NCI-H1105 (cell line): ENCODE measurements around the gene LRIG3.

Source experiments
- DNase-seq: peaks from one replicate; lab custom pipeline; 2025; lab: John Stamatoyannopoulos, UW

Gene LRIG3

DNA sequence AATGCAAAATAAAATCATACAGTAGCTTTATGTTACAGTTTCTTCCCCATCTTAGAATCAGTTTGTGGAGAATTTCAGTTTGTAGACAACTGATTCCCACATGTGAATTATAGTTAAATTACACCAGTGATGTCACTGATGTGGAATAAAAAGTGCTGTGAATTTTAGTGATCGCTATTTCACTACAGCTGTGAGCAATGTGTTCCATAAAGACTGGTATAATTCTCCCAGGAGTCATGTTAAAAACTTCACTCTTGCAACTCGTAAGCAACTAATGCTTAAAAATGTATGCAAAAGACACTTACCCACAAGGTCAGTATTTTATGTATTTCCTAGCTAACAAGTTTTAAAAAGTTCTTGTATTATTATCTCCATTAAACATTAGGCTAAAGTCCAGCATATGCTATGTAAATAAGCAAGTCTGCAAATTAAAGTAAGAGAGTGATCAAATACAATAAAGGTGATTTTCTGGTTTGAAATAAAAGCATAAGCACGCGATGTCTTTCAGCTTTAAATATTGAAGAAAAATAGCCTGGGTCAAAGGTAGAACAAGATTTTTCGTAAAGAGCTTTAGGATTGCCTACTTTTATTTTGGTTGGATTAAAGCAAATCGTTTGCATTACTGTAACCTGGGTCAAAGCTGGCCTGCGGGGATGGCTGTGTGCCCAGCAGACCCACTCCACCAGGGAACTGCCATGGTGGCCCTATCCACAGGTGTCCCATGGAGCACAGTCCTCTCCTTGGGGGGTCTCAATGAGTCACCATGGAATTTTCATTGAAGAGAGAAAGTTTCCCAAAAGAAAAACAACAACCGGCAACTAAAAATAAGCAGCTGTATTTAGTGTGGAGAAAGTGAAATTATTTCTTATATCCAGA lies 12.7 kb upstream of the LRIG3 start:
- DNase-seq: no peak

DNA sequence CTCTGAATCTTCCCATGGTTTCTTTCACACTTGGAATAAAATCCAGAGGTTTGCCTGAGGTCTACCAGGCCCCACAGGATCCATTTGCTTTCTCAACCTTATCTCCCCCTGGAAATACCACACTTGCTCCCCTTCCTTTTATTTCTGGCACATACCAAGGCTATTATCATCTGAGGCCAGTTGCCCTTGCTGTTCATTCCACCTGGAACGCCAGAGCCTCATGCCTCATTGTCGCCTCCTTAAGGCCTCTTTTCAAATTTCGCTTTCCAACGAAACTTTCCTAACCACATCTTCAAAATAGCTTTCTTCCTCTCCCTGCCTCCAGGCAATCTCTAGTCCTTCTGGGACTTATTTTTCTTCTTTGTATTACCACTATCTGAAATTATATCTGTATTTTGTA lies 11.2 kb upstream of the LRIG3 start:
- DNase-seq: no peak

DNA sequence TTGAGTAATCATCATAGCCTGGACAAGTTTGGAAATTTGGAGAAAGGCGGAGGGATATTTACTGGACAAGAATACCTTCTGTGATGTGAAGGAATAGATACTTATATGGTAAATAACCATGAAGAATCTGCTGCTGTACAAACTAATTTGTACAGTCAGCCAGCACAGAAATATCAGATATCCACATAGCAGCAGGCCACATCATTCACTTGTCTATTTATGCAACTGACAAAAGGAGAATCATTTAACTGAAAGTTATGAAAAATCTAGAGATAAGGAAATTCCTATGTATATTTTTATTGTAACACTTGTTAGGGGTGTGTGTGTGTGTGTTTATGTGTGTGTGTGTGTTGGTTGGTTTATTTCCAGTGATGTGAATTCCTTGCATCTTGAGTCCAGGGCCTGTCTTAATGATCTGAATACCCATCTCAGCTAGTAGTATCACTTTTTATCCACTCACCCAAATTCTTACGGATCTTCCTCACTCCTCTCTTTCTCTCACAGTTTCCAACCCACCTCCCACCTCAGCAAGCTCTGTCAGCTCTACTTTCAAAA lies 10.5 kb upstream of the LRIG3 start:
- DNase-seq: no peak

DNA sequence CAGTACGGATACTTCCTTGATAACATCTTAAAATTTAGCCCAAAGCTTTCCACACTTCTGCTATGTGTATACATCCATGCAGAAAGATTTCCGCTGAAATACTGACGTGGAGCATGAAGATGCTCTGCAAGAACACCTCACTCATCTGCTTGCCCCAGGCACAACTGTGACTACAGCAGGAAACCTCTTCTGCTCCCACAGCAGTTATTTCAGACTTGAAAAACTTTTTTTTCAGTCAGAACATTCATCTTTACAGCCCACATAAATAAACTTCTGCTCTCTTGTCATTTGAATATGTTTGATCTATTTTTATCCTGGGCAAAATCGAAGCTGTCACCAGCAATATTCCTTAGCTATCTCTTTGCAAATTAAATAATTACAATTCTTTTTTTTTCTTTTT lies 6.8 kb upstream of the LRIG3 start:
- no peak for DNase-seq

DNA sequence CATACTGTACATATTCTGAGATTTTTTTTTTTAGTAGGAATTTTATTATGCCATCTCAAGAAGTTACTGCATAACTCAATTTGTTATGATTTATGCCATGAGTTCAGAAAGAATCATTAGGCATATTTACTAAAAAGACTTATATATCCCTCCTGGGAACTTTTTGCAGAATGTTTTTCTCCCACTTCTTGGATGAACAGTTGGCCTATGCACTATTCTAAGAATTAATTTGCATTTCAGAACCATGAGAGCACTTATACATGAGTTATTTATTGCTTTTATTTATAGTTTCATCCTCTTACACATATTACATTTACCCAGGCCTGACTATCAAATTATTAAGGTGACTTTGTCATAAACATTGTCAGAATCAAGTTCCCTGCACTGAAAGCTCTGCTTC lies 6.3 kb upstream of the LRIG3 start:
- DNase-seq: no peak

DNA sequence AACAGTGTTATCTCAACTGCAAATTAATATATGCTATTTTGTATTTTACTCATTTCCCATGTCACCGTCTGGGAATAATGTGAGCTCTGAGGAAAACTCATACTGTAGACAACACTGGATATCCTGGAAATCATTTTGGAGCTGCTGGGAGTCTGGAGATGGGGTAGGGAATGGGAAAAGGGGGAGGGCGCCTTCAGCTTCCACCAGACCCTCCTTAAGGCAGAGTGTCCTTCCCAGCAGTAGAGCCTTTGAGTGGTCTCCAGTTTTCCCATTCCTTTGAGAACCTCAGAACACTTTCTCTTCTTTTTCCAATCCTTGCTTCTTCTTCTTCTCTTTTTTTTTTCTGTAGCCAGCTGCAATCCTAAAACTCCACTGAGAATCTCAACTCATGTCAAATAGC lies 5.4 kb upstream of the LRIG3 start:
- DNase-seq: no peak

DNA sequence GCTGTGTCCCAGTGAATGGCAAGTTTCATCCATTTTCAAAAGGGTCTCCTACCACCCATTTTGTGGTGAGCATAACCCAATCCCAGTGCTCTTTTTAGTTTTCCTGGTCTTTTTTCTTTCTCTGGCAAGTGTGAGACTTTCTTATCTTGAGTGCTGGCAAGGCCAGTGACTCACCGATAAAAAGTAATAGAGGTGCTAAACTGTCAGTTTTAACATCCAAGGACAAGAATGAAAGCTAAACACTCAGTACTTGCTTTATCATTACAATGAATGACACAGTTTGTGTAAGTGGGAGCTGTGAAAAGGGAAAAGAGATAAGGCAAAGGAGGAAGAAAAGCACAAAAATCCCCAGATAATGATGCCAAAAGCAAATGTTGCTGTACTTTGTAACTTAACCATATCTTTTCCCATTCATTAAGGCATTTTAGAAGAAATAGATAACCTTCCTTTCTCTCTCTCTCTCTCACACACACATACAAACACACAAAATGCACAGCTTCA lies 4.9 kb upstream of the LRIG3 start:
- DNase-seq: no peak

DNA sequence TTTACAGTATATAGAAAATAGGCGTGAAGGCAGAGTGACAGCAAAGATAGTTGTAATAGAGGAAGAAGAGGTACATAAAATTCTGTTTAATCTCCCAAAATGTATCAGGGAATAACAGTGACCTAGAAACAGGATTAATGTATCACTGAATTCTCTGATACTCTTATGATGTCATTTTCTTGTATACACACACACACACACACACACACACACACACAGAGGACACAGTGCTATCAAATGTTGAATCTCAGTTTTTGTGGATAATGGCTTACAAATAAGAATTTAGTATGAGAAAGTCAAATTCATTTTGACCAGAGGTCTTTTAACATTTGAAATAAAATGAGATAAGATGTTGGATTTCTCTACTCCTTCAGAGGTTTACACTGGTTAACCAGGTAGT lies 4.3 kb upstream of the LRIG3 start:
- no peak for DNase-seq

DNA sequence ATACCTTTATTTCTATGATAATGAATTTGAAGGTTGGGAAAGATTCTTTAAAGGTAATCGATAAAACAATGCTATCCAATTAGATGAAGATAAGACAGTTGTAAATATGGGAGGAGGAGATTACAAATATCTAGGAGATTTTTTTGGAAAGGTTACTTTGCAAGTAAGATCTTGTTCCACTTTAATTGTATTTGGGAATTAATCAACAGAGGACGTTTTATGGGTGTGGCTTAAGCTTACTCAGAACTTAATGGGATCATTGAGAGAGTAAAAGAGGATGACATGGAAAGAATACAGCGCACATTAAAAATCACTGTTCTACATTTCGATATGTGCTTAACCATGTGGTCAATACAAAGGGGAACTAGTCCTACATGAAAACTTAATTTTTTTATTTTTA lies 3.5 kb upstream of the LRIG3 start:
- no peak for DNase-seq

DNA sequence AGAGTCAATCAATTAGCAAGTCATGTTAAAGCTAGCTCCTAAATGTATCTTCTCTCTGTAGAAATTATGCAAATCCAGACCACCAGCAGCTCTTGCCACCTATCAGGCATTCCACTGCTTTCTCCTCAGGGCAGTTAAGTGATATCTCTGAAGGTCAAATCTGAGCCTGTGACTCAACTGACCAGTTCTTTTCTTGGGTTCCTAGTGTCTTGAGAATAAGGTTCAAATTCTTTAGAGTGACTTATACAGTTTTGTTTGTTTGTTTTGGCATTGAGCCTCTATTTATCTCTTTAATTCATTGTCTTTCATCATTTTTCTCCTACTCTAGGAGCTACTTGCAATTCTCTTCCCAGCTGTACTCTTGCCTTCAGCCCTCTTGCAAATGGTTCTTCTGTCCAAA lies 2.5 kb upstream of the LRIG3 start:
- no peak for DNase-seq

DNA sequence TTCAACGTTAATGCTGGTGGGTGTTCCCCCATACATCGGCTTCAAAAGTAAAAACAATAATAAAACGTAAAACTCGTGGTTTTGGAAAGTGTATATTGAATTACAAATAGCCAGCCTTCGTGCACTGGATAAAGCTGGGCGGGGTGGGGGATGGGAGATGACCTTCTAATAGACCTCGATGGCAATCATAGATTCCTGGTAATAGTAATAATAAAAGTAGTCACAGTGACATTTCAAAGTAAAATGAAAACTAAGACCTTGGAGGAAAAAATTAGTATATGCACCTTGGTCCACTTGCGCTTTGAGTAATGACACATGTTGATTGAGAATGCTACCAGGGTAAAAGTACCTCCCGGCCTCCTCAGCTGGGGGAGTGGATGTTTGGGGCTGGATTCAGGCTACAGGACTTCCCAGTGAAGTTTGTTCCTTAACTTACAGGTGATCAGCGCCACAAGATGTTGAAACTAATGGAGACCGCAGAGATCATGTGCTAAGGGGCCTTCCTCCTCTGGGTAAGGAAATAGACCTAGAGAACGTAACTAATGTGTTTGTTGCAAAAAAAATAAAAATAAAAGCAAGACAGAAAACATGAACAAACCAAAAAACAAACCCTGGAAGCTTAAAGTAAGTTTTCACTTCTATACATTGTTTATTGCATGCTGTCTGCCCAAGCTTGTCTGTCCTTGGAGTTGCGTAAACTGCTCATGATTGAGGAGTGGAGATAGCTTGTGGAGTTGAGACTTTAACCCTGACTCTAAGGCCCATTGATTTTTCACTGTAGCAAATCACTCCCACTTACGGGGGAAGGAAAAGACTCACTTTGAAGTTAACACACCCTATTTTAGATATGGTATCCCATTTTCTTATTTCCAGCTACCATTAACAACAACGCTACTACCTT lies 907 bp upstream of the LRIG3 start:
- no peak for DNase-seq

DNA sequence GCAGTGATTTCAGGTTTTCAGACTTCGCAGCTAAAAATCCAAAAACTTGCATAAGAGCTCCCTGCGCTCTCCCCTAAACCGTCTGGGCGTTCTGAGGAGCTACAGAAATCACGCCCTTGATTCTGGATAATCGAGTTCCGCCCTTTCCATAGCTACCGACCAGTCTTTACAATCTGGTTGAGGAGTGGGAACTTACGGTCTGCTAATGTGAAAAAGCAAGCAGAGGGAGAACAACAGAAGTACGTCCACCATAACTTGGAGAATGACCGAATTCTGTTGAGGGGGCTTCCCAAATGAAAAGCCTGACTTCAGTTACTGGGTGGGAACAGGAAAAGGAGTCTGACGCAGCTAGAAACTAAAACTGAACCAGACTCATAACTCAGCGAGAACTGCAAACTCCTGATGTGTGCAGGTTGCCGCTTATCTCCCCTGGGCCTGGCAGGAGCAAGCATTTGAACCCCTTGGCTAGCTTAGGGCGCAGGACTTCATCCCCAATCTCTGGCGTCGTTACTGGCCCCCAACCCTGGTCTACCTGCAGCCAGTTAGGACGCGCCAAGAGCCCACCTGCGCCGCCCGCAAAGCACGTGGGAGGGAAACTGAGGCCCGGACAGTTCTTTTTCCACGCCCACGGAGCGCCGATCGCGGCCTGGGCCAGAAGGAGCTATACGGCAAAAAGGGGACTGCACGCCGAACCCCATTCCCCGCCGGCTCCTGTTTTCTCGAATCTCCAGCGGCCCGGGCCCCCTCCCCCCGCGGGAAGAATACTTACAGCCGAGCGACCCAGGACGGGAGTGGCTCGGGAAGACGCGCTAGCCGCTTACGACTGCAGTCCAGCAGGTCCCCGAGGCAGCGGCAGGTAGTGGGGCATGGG lies 838 bp downstream of the LRIG3 start:
- DNase-seq: no peak

DNA sequence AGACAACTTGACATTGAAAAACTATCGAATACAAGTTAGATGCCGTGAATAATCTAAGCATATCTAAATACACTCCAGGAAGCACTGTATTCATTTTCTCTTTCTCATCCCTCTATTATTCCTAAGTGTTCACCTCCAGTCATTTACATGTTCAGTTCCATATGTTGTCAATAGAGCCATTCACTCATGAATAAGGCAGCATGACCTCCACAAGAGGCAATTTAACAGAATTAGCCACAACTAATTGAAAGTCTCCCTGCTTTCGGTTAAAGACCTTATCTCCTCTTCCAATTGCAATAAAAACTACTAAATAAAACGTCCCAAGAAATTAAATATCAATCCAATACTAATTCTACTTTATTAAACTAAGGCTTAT lies 1.8 kb downstream of the LRIG3 start:
- DNase-seq: no peak

DNA sequence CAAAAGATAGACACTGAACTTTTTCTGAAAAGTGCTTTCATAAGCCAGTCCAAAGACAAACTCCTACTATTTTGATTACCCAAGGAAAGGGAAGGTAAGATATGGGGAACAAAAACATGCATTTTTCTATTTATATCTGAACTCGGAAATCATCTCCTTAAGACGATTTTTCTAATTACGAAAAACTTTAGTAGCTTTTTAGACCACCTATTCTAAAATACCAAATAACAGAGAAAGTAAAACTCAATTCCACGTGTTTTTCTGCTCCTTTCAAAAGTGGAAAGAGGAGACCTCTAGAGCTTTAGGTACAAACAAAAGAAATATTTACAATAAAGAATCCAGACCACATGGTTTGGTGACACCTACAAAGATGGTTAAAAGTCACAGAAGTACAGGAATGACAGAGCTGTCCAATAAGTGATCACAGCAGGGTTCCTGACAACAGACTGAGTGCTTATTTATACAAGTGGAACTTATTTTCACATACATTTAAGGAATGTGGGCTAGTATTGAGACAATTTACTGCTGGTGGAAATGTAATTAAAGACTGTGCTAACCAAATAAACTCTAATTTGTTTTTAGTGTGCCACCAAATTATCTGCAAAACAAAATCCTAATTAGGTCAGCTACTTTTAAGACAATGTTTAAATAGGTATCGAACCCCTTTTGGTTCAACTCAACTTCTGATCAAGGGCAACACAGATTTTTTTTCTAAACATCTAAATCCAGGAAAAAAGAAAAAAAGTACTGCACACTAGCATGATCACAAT lies 2.4 kb downstream of the LRIG3 start:
- no peak for DNase-seq

DNA sequence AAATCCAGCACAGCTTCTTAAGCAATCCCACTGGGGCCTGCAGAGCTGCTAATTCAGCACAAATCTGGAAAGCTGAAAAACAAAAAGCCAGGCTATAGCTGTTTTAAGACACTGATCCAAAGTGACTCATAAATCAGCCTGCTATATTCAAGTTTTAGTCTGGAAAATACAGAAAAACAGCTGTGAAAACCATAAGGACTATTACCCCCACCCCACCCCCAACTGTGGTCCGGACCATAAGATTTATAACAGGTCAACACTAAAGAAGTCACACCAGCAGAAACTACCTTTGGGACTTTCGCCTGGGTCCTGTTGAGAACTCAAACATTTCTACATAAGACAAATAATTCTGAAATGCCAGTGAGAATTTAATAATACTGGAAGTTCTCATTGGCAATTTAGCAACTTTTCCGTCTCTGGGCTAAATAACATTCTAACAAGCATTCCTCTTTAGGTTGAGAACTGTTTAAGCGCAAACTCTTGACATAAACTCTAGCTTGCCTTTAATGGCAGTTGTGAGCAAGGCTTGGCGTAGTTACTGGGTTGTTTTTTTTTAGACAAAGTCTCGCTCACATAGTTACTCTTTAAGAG lies 3.3 kb downstream of the LRIG3 start:
- no peak for DNase-seq

DNA sequence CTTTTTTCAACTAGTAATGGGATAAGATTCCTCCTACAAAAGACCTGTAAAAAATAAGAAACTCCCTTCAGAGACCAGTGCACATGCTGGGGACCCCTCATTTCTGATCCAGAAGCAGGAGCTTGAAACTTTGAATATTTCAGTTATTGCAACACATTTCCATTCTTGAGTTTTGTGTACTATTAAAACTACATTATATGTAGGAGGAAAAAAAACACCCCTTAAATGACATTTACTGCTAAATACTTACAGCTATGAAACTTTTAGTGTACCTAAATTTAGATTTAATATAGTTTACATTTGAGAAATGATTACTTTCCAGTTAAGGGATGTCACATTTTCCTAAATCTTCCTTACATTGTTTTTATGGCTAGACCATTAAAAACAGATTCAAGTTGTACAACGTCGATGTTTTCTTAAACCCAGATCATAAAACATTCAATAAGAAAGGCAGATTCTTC lies 4.1 kb downstream of the LRIG3 start:
- DNase-seq: no peak

DNA sequence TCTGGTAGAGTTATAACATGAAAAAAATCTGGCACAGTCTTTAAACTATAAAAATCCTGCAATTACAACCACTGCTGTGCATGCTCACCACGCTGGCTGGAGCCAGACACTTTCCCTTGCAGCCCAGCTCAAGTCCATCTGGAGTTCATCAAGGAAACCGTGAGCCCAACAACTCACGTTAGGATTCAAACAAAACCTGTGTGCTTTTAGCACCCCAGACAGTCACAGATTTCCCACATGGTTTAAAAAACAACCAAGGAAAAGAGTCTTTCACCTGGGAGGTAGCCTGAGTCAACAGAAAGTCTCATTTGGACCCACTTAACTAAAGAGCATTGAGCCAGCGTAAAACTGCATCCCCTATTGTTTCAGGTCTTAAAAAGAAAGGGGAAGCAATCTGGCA lies 4.7 kb downstream of the LRIG3 start:
- DNase-seq: no peak

DNA sequence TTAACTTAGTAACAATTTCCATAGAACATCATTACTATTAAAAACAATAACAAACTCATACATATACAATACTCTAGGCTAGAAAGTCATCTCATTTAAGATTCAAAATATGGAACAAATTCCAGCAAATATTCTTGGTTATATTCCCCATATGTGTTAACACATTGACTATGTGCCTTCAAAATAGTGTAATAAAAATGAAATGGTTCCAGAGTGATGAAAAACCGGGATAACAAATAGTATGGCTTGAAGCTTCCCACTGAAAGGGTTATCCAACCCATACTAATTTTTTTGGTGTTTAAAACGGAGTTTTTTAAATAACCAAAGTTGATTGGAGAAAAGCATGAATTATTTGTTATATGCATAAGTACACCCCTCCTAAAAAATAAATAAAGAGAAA lies 5.3 kb downstream of the LRIG3 start:
- DNase-seq: no peak

DNA sequence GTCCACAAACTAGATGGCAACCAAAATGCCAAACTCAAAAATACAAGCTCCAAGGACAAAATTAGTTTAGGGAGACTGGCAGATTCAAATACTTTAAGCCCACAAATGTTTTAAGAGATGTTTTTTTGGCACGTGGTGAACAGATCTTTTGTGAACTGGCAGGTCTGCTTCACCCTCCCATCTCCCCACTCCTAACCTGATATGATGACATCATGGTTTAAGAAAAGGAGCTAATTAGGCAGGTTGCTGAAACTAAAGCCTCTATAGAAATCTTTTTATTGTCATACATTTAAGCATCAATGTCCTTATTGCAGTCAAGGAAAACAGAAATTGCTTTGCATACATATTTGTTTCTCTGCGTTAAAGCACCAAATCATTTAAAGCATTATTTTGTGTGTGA lies 5.8 kb downstream of the LRIG3 start:
- no peak for DNase-seq

DNA sequence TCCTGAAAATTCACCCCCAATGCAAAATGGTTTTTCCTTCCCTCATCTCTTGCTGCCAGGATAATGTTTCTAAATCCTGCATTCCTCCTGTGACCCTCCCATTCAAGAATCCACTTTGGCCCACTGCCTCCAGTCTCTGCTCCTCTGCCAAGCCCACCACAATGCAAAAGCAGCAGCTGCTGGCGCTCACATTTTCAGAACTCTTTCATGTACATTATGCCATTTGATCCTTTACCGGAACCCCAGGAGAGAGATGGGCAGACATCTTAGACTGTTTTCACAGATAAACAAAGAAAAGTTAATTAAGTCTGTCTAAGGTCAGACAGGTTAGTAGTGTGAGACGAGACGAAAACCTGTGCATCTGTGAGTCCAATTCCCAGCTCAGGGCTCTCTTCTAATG lies 12.9 kb downstream of the LRIG3 start:
- DNase-seq: no peak

DNA sequence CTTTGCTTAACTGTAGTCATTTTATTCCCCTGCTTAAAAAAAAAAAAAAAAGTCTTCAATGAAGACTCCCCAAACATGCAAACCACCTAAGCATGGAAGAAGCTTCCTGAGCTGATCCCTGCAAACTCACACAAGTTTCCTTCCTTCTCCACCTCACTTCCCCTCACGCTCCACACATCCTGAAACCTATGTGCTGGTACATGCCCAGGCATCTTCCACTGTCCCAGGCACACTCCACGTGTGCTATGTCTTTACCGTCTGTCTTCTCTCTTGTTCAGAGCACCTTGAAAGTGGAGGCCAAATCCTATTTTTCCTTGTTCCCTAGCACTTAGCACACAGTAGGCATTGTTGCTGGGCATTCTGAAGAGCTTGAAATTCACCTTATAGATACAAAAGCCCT lies 13.4 kb downstream of the LRIG3 start:
- DNase-seq: no peak
